Measurements from ENCODE around the gene FXYD4. TPM values are rescaled to one million over a fixed set of nuclear protein-coding genes. Genes with fewer than 3 reads are reported as not detected.

FXYD4 gene
- total and polyA plus RNA-seq, 2 experiments from 2014 or later = not detected

DNA sequence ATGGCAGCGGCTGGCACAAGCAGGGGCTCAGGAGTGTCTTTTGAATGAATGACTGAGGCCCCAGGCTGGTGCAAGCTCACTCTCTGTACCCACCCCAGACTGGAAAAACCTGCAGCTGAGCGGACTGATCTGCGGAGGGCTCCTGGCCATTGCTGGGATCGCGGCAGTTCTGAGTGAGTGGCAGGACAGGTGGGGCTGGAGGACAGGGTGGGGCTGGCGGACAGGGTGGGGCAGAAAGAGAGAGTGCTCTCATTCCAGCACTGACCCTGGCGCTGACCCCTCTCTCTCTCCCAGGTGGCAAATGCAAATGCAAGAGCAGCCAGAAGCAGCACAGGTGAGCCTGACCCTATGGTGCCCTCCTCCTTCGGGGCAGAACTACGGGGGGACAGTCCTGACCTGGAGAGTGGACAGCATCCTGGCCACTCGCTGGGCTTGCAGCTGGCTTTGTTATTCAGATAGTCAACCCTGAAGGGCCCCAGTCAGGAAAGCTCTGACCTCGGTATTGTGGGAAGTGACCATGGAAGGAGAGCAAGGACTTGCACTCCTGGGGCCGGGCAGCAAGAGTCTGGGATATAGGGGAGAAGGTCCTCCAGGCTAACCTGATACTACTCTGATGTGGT is 4.1 kb downstream of the FXYD4 start:
- Mint-ChIP-seq H3K27ac (no peak overlapping the region), H3K4me1 (peaks cover 31% of the 10 kb centered on the region), H3K27me3 (ENCODE audit: insufficient read depth, low read depth, poor library complexity) (peaks cover 18% of the 10 kb centered on the region), H3K4me3 (no peak overlapping the region), H3K9me3 (no peaks in the 10 kb centered on the region), H3K36me3 (ENCODE audit: low read depth) (no peaks in the 10 kb centered on the region)
- H3K4me2 ChIP-seq = no peak overlapping the region
- H3K4me3 ChIP-seq = no peak overlapping the region
- H3K27ac ChIP-seq (ENCODE audit: low read depth) = no peak overlapping the region
- no peak for ATAC-seq
- H3K36me3 ChIP-seq (ENCODE audit: insufficient read depth) = no peaks in the 10 kb centered on the region
- H4K20me1 ChIP-seq (replicated peaks; ENCODE audit: insufficient read depth) = no peaks in the 10 kb centered on the region
- no peak for DNase-seq (ENCODE audit: low spot score)
- H3K27me3 ChIP-seq (ENCODE audit: insufficient read depth) = no peaks in the 10 kb centered on the region
- H3K9me2 ChIP-seq (ENCODE audit: insufficient read depth) = no peaks in the 10 kb centered on the region
- H2AFZ ChIP-seq = no peak overlapping the region
- TF ChIP-seq POLR2AphosphoS5 (IDR thresholded peaks at IDR 0.05; ENCODE audit: low read depth) = no peak
- TF ChIP-seq, protein P1, sequence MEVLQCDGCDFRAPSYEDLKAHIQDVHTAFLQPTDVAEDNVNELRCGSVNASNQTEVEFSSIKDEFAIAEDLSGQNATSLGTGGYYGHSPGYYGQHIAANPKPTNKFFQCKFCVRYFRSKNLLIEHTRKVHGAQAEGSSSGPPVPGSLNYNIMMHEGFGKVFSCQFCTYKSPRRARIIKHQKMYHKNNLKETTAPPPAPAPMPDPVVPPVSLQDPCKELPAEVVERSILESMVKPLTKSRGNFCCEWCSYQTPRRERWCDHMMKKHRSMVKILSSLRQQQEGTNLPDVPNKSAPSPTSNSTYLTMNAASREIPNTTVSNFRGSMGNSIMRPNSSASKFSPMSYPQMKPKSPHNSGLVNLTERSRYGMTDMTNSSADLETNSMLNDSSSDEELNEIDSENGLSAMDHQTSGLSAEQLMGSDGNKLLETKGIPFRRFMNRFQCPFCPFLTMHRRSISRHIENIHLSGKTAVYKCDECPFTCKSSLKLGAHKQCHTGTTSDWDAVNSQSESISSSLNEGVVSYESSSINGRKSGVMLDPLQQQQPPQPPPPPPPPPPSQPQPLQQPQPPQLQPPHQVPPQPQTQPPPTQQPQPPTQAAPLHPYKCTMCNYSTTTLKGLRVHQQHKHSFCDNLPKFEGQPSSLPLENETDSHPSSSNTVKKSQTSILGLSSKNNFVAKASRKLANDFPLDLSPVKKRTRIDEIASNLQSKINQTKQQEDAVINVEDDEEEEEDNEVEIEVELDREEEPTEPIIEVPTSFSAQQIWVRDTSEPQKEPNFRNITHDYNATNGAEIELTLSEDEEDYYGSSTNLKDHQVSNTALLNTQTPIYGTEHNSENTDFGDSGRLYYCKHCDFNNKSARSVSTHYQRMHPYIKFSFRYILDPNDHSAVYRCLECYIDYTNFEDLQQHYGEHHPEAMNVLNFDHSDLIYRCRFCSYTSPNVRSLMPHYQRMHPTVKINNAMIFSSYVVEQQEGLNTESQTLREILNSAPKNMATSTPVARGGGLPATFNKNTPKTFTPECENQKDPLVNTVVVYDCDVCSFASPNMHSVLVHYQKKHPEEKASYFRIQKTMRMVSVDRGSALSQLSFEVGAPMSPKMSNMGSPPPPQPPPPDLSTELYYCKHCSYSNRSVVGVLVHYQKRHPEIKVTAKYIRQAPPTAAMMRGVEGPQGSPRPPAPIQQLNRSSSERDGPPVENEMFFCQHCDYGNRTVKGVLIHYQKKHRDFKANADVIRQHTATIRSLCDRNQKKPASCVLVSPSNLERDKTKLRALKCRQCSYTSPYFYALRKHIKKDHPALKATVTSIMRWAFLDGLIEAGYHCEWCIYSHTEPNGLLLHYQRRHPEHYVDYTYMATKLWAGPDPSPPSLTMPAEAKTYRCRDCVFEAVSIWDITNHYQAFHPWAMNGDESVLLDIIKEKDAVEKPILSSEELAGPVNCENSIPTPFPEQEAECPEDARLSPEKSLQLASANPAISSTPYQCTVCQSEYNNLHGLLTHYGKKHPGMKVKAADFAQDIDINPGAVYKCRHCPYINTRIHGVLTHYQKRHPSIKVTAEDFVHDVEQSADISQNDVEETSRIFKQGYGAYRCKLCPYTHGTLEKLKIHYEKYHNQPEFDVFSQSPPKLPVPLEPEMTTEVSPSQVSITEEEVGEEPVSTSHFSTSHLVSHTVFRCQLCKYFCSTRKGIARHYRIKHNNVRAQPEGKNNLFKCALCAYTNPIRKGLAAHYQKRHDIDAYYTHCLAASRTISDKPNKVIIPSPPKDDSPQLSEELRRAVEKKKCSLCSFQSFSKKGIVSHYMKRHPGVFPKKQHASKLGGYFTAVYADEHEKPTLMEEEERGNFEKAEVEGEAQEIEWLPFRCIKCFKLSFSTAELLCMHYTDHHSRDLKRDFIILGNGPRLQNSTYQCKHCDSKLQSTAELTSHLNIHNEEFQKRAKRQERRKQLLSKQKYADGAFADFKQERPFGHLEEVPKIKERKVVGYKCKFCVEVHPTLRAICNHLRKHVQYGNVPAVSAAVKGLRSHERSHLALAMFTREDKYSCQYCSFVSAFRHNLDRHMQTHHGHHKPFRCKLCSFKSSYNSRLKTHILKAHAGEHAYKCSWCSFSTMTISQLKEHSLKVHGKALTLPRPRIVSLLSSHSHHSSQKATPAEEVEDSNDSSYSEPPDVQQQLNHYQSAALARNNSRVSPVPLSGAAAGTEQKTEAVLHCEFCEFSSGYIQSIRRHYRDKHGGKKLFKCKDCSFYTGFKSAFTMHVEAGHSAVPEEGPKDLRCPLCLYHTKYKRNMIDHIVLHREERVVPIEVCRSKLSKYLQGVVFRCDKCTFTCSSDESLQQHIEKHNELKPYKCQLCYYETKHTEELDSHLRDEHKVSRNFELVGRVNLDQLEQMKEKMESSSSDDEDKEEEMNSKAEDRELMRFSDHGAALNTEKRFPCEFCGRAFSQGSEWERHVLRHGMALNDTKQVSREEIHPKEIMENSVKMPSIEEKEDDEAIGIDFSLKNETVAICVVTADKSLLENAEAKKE (CRISPR knock-in tag; IDR thresholded peaks at IDR 0.05) = no peak
- TF ChIP-seq REST (IDR thresholded peaks at IDR 0.05; ENCODE audit: unreplicated experiment) = no peak
- TF ChIP-seq STAT1 (IDR thresholded peaks at IDR 0.05; ENCODE audit: unreplicated experiment) = no peak
- no peak for TF ChIP-seq EZH2phosphoT487 (IDR thresholded peaks at IDR 0.05; ENCODE audit: unreplicated experiment)
- TF ChIP-seq ZNF114 (CRISPR knock-in tag; IDR thresholded peaks at IDR 0.05) = no peak
- TF ChIP-seq EZH2 (IDR thresholded peaks at IDR 0.05; ENCODE audit: low read depth, unreplicated experiment) = no peak
- TF ChIP-seq CREB1 (CRISPR knock-in tag; IDR thresholded peaks at IDR 0.05; ENCODE audit: low read depth) = no peak
- TF ChIP-seq ZNF331 (CRISPR knock-in tag; IDR thresholded peaks at IDR 0.05; ENCODE audit: low read depth) = no peak
- H3F3A ChIP-seq (replicated peaks; ENCODE audit: low read depth) = no peaks in the 10 kb centered on the region
- no peaks in the 10 kb centered on the region; the same call in 1 of the 2 replicates for H3K4me1 ChIP-seq (ENCODE audit: insufficient read depth)
- H3K79me2 ChIP-seq (replicated peaks; ENCODE audit: insufficient read depth) = no peaks in the 10 kb centered on the region
